Epithelial cell of umbilical artery (primary cell): ENCODE data around the gene FITM1. TPM values are rescaled to one million over a fixed set of nuclear protein-coding genes. Genes with fewer than 3 reads are reported as not detected.

Experiments
- total RNA-seq: library from RNA; depleted of rRNA; stranded (reverse); fragments of >200 nt; gene quantifications from 2 replicates; pipeline ENCODE4 v1.2.3, GENCODE V29; 2014

The FITM1 gene, protein sequence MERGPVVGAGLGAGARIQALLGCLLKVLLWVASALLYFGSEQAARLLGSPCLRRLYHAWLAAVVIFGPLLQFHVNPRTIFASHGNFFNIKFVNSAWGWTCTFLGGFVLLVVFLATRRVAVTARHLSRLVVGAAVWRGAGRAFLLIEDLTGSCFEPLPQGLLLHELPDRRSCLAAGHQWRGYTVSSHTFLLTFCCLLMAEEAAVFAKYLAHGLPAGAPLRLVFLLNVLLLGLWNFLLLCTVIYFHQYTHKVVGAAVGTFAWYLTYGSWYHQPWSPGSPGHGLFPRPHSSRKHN
- under 0.01 TPM in 1 of 2 replicates, not detected in the other for total RNA-seq

GRCh38 chr14:24130380-24130716 lies at the start of gene FITM1:
Gene FITM1, plus strand, starts transcription at chr14:24130659. Its CDS starts 905 bp downstream, at chr14:24131564.

DNA sequence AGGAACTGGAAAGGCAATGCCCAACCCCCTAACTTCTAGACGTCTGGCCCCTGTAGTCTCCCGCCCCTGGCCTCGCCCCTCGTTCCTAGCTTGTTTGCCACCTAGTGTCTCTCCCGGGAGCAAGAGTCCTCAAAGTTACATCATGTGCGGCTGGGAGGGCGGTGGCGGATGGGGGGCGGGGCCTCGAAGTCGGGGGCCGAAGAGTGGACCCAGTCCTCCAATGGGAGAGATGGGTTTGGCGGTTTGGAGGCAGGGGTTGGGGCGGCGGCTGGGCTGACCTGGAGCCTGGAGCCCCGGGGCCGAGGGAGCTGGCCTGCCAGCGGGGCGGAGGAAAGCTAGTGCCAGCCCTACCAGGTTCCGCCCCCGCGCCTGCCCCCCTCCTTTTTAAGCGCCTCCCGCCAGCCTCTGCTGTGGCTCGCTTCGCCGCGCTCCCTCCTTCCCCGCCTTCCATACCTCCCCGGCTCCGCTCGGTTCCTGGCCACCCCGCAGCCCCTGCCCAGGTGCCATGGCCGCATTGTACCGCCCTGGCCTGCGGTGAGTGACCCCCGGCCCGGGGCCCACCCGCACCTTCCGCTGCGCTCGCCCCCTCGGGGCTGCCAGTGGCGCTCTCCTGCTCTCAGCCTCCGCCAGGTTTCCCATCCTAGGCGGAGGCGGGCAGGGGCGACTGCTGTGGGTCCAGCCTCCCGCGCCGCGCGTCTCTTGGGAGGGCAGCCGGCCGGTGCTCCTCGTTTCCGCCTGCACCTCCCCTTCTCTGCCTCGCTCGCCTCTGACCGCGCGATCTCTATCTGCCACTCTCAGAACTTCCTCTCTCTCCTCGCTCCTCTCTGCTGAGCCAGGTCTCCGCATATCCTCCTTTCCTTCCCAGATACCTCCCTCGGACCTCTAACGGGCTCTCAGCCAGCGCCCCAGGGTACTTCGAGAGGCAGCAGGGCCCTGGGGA lies 36.3 kb upstream of the FITM1 start, which contains the start of gene PCK2:
TSS of gene PCK2 (plus strand) at position 411 of the 940 bp plus-strand sequence. CDS start at position 506, 95 bp downstream.

DNA sequence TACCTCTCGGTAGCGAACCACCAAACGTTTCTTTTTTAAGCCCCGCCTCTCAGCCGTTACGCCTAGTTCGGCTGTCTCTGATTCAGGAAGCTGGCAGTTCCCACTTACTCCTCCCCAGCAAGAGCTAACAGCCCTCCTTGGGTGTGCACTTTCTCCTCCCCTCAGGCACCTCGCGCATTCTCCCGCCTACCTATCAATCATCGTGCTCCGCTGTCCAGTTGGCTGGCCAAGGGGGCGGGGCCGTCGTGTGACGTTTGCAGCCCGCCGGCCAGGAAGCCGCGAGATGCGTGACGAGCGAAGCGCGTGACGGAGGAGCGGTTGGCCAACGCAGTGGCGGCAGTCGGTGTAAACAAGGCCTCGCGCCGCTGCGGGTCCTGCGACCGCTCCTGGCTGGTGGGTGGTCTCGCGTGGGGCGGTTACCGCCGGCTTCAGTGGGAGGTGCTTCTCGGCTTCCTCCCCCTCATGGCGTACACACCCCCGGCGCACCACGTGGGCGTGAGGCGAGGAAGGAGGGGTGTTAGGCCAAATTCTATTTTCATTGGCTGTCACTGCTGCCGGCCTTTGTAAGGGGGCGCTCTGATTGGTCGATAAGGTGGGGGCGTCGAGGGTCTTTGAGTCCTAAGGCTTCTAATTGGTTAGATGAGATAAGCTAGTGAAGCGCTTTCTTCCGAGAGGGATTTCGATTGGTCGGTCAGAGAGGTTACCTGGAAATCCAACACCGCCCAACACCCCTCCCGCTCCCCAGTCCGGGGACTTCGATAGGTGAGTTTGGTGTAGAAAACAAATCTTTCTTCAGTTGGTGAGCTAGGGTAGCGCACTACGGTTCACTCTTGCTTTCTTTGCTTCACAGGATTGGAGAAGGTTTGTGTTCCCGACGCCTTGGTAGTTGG lies 15.7 kb upstream of the FITM1 start, which contains the start of the genes DCAF11 and NRL:
TSS of gene DCAF11 (plus strand) at position 246 of the 890 bp plus-strand sequence. CDS start 818 bp downstream, outside the sequence.
TSS of gene NRL (minus strand) at position 418 of the 890 bp plus-strand sequence. CDS start 32,101 bp downstream, outside the sequence.

DNA sequence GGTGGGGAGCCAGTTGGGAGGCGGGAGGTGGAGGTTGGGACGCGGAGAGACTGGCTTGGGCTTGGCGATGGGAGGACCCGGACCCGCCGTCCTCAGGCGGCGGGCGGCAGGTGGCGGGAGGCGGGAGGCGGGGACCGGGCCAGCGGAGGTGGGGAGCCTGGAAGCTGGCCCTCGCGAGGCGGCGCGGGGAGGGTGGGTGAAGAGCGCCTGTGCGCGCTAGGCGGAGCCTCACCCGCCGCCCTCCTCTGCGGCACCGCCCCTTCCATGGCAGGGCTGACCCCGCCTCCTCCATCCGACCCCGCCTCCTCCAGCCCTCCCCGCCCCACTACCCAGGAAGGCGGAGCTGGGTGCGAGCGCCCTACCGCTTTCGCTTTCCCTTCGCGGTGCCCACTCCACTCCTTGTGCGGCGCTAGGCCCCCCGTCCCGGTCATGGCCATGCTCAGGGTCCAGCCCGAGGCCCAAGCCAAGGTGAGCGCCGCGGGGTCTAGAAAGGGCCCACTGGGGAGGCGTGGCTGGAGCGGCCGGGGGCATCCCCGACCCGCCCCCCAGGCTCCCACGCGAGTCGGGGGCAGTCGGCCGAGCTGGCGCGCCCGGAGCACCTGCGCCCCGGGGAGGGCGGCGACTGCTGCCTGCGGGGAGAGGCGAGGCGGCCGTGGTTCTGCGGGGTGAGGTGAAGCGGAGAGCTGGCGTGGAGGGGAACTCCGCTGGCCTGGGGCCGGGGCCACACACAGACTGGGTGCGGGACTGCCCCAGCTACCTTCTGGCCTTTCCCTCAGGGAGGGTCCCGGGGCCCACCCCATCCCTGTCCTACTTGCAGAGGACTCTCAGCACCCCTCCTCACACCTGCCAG lies 5.6 kb downstream of the FITM1 start, which contains the start of gene PSME1:
TSS of gene PSME1 (plus strand) at position 361 of the 850 bp plus-strand sequence. CDS start at position 430, 69 bp downstream.

GRCh38 chr14:24141097-24141880 lies 10.8 kb downstream of the FITM1 start, which contains the start of gene EMC9:
Gene EMC9, minus strand, starts transcription at chr14:24141591. Its CDS starts 287 bp downstream, at chr14:24141304.

DNA sequence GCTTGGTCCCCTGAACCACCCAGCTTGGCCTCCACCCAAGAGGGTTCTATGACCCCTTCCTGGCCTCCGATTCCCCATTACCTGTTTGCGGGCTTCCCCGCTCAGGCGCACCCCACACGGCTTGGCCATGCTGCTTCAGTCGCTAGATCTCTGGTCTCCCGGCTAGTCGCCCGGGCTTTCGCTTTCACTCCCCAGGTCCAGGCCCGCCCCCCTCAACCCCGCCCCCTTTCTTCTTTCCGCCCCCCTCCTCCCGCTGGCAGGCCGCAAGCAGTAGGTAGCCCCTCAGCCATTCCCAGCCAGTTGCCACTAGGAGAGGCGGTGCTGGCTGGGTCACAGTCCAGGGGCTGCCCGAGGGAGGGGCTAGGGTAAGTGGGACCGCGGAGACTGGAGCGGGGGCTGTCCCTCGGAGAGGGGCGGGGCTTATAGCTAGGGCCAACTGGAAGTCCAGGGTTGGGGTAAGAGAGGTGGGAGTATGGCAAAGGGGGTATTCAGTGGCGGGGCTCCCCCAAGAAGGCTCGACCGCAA lies 16.1 kb downstream of the FITM1 start, which contains the start of gene PSME2:
TSS of gene PSME2 (minus strand) at position 158 of the 525 bp plus-strand sequence. CDS start at position 129, 29 bp downstream.

GRCh38 chr14:24146978-24147760 lies 16.7 kb downstream of the FITM1 start, which contains the start of gene RNF31:
Gene RNF31, plus strand, starts transcription at chr14:24147498. Its CDS starts 201 bp downstream, at chr14:24147699.

DNA sequence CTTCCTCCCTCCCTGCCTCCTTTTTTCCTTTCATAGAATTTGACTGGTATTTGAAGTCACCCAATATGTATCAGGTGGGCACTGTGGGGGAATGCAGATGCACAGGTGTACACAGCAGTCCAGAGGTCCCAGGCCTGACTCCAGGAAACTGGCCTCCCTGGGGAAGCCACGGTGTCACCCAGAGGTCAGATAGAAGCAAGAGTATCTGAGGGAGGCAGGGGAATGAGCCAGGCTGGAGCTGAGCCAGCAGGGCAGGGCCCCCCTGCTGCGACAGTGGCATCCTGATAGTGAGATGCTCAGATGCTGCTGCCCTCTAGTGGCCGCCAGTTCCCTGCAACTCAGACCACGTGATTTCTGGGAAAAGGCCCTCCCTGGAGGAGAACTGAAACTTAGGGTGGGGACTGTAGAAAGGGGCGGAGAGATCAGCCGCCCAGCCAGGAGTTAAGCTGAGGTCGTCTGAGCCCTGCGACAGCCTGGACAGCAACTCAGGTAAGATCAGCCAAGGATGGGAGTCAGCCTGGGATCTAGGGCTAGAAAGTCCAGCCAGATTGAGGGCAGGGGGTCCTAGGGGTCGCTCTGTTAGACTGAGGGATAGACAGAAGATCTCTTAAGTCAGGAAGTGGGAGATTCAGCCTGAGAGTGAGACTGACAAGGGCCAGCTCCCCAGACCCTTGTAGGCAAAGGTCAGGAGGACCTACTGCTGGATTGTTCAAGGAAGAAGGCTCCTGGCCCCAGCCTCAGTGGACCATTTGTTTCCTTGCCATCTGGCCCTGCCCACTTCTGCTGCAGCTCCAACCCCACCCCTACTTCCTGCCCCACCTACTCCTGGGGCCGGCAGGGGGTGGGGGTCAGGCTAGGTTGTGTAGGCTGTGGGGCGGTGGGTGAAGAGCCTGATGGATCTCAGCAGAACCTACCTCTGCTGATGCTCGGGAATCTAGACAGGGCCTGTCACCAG lies 30.7 kb downstream of the FITM1 start, which contains the start of gene IRF9:
TSS of gene IRF9 (plus strand) at position 416 of the 955 bp plus-strand sequence. CDS start 880 bp downstream, outside the sequence.

GRCh38 chr14:24171422-24172260 lies 41.2 kb downstream of the FITM1 start, which contains the start of gene REC8:
Gene REC8, plus strand, starts transcription at chr14:24172080. Its CDS starts 473 bp downstream, at chr14:24172553.

Other genes starting within 250 kb of the FITM1 start
- gene DHRS4, start 176.9 kb upstream of the FITM1 start, total RNA-seq = 50.2 and 51.3 TPM in 2 replicates
- gene DHRS4L2, start 141.7 kb upstream of the FITM1 start, total RNA-seq = 6.5 and 14.9 TPM in 2 replicates
- not detected in 2 replicates for gene CARMIL3, start 78.7 kb upstream of the FITM1 start, total RNA-seq
- not detected in 2 replicates for gene CPNE6, start 59.1 kb upstream of the FITM1 start, total RNA-seq
- gene PCK2, start 36.3 kb upstream of the FITM1 start, total RNA-seq = 10.4 and 21.4 TPM in 2 replicates
- gene DCAF11, start 15.9 kb upstream of the FITM1 start, total RNA-seq = 43.5 and 91.6 TPM in 2 replicates
- gene NRL, start 15.7 kb upstream of the FITM1 start, total RNA-seq = 0.32 and 0.76 TPM in 2 replicates
- 105 and 223 TPM in 2 replicates for gene PSME1, start 5.5 kb downstream of the FITM1 start, total RNA-seq
- gene EMC9, start 10.9 kb downstream of the FITM1 start, total RNA-seq = 30.5 and 34.3 TPM in 2 replicates
- 88.0 and 158 TPM in 2 replicates for gene PSME2, start 16.0 kb downstream of the FITM1 start, total RNA-seq
- 37.4 and 47.7 TPM in 2 replicates for gene RNF31, start 16.8 kb downstream of the FITM1 start, total RNA-seq
- gene IRF9, start 30.6 kb downstream of the FITM1 start, total RNA-seq = 36.4 and 131 TPM in 2 replicates
- 2.6 and 13.4 TPM in 2 replicates for gene REC8, start 41.4 kb downstream of the FITM1 start, total RNA-seq
- gene IPO4, start 58.2 kb downstream of the FITM1 start, total RNA-seq = 33.1 and 43.2 TPM in 2 replicates
- gene TM9SF1, start 64.8 kb downstream of the FITM1 start, total RNA-seq = 48.7 and 71.6 TPM in 2 replicates
- gene TSSK4, start 75.0 kb downstream of the FITM1 start, total RNA-seq = not detected in 2 replicates
- 28.3 and 54.1 TPM in 2 replicates for gene CHMP4A, start 82.8 kb downstream of the FITM1 start, total RNA-seq
- gene MDP1, start 85.4 kb downstream of the FITM1 start, total RNA-seq = 16.9 and 28.1 TPM in 2 replicates
- gene NEDD8, start 101.7 kb downstream of the FITM1 start, total RNA-seq = 201 and 492 TPM in 2 replicates
- gene GMPR2, start 102.3 kb downstream of the FITM1 start, total RNA-seq = 81.2 and 135 TPM in 2 replicates
- gene TINF2, start 112.0 kb downstream of the FITM1 start, total RNA-seq = 58.2 and 60.7 TPM in 2 replicates
- 0.65 and 0.91 TPM in 2 replicates for gene TGM1, start 132.5 kb downstream of the FITM1 start, total RNA-seq
- gene RABGGTA, start 140.9 kb downstream of the FITM1 start, total RNA-seq = 13.2 and 27.3 TPM in 2 replicates
- gene DHRS1, start 169.1 kb downstream of the FITM1 start, total RNA-seq = 3.6 and 19.0 TPM in 2 replicates
- 22.4 and 26.6 TPM in 2 replicates for gene NOP9, start 169.2 kb downstream of the FITM1 start, total RNA-seq
- gene CIDEB, start 177.3 kb downstream of the FITM1 start, total RNA-seq = 0.32 and 3.2 TPM in 2 replicates
- gene LTB4R2, start 179.5 kb downstream of the FITM1 start, total RNA-seq = 2.6 and 5.0 TPM in 2 replicates
- 0.65 and 3.0 TPM in 2 replicates for gene LTB4R, start 180.8 kb downstream of the FITM1 start, total RNA-seq
- gene ADCY4, start 204.4 kb downstream of the FITM1 start, total RNA-seq = 20.1 and 36.6 TPM in 2 replicates
- gene RIPK3, start 209.3 kb downstream of the FITM1 start, total RNA-seq = 5.5 and 6.7 TPM in 2 replicates
- gene NFATC4, start 237.5 kb downstream of the FITM1 start, total RNA-seq = 21.8 and 25.1 TPM in 2 replicates